Activated CD8-positive, alpha-beta T cell treated with anti-CD3 and anti-CD28 coated beads, Interleukin-2, amount 10 ng/mL, durations not matched to agents 7 days and 5 days (primary cell): ENCODE results near the gene STX16. TPM values are rescaled to one million over a fixed set of nuclear protein-coding genes. Genes with fewer than 3 reads are reported as not detected.
A peak's percentile ranks its signal among the peaks of the same experiment; 100 is the strongest.

Experiments used
- ATAC-seq: fragments of 150-1000 bp; cut with Tn5 transposase; one replicate; pipeline ENCODE4 v1.10.0; 2021; ENCODE audit warnings: moderate library complexity
- CTCF ChIA-PET: fragments of 350-600 bp; sonication (Branson Sonifier 250); formaldehyde crosslinking; loops from one replicate; lab custom pipeline; 2021; ENCODE audit warnings: antibody characterized with exemption; lab: Charles Lee
- POLR2A ChIA-PET: fragments of 350-600 bp; sonication (Branson Sonifier 250); formaldehyde crosslinking; loops from one replicate; lab custom pipeline; 2021; ENCODE audit warnings: antibody characterized with exemption; lab: Charles Lee
- DNase-seq: peaks from one replicate; pipeline ENCODE4 v3.0.0-alpha.2; 2020
- H3K27ac Mint-ChIP-seq: one replicate; pipeline ENCODE4 v1.8.0; 2021; ENCODE audit warnings: mild to moderate bottlenecking, mixed read lengths
- H3K27me3 Mint-ChIP-seq: one replicate; pipeline ENCODE4 v1.8.0; 2021; ENCODE audit warnings: low read depth, mixed read lengths
- H3K36me3 Mint-ChIP-seq: one replicate; pipeline ENCODE4 v1.8.0; 2021; ENCODE audit warnings: low read depth, mixed read lengths
- H3K4me1 Mint-ChIP-seq: one replicate; pipeline ENCODE4 v1.8.0; 2021; ENCODE audit warnings: low read depth, mixed read lengths
- H3K4me3 Mint-ChIP-seq: one replicate; pipeline ENCODE4 v1.8.0; 2021; ENCODE audit warnings: mild to moderate bottlenecking, mixed read lengths
- H3K9me3 Mint-ChIP-seq: one replicate; pipeline ENCODE4 v1.8.0; 2022; ENCODE audit warnings: mixed read lengths; ENCODE audit not compliant: insufficient read depth
- total RNA-seq, 2 experiments: library from RNA; stranded (reverse); gene quantifications; one replicate each; pipeline ENCODE4 v1.2.3, GENCODE V29; 2021

Gene STX16, protein sequence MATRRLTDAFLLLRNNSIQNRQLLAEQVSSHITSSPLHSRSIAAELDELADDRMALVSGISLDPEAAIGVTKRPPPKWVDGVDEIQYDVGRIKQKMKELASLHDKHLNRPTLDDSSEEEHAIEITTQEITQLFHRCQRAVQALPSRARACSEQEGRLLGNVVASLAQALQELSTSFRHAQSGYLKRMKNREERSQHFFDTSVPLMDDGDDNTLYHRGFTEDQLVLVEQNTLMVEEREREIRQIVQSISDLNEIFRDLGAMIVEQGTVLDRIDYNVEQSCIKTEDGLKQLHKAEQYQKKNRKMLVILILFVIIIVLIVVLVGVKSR
- total RNA-seq, result 100 to 1,000 TPM; 128 to 136 TPM

DNA sequence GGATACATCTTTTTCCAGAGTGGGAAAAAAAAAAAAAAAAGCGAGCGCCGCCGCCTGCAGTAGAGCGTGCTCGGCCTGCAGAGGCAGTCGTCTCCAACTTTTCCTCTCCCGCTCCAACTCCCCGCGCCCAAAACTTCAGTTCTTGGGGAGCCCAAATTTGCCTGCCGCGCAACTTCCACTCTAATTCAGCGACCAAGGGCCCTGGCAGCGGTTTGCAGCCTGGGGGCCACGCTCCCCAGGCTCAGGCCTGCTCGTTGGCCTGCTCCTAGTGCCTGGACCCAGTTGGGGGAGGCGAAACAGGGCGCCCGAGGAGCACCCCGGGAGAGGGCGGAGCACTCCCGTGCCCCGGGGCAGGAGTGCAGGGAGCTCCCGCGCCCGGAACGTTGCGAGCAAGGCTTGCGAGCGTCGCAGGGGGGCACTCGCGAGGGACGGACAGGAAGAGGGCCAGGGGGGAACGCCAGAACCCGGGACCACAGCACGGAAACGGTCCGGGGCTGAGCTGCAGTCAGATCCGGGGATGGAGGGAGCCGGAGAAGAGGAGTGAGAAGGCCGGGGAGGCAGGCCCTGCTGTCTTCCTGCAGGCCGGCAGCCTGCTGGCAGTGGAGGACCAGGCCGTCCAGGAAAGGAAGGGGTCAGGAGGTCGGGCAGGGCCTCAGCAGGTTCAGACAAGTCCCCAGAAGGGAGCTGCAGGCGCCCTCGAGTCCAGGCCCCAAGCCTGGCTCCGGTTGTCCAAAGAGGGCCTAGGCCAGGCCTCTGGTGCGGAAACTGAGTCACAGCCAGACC lies at the start of gene STX16:
Gene STX16 (plus strand): TSS at position 508 of the 783 bp plus-strand sequence. CDS start 724 bp downstream, outside the sequence.
- H3K4me3 Mint-ChIP-seq, result peak within 1 kb of the TSS; percentile 99
- H3K36me3 Mint-ChIP-seq, result peaks cover 31% of the 10 kb centered on the region
- H3K4me1 Mint-ChIP-seq, result peaks cover 16% of the 10 kb centered on the region
- ChIA-PET CTCF (interaction anchor here (0.7 to 7.2 kb wide), 29 partner anchors 8 to 603 kb away, joined by 3 to 60 read pairs (median 4); partner anchors contain the start of genes ATP5F1E, GNAS, GNAS-AS1 and NPEPL1), POLR2A (interaction anchor here (0.6 to 6.2 kb wide), 23 partner anchors 11 to 1260 kb away, joined by 3 to 100 read pairs (median 5); partner anchors contain the start of genes ATP5F1E, NPEPL1, RBM38 and VAPB)
- H3K9me3 Mint-ChIP-seq, result no peaks in the 10 kb centered on the region
- no peaks in the 10 kb centered on the region for H3K27me3 Mint-ChIP-seq
- peak within 1 kb of the TSS; percentile 99 for H3K27ac Mint-ChIP-seq
- DNase-seq, result peak; percentile 91
- ATAC-seq, result peak; percentile 79

DNA sequence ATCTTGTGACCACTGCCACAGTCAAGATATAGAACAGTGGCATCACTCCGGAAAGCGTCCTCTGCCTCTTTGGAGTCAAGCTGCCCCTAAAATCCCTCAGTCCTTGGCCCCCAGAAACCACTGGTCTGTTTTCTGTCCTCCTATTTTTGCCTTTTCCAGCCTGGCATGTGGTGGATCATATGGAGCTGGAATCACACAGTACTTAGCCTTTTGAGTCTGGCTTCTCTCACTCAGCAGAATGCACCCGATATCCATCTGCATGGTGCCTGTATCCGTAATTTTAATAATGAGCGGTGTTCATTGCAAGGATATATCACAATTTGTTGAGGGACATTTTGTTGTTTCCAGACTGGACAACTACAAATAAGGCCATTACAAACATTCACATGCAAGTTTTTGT lies 49.0 kb upstream of the STX16 start:
- DNase-seq (no peak), ATAC-seq (no peak)
- no peaks in the 10 kb centered on the region for H3K9me3 Mint-ChIP-seq
- no peaks in the 10 kb centered on the region for H3K27me3 Mint-ChIP-seq
- no peaks in the 10 kb centered on the region for H3K36me3 Mint-ChIP-seq
- CTCF ChIA-PET, result no interaction called here
- no peaks in the 10 kb centered on the region for H3K4me1 Mint-ChIP-seq
- no peak overlapping the region for H3K4me3 Mint-ChIP-seq
- H3K27ac Mint-ChIP-seq, result no peak overlapping the region
- POLR2A ChIA-PET, result no interaction called here

DNA sequence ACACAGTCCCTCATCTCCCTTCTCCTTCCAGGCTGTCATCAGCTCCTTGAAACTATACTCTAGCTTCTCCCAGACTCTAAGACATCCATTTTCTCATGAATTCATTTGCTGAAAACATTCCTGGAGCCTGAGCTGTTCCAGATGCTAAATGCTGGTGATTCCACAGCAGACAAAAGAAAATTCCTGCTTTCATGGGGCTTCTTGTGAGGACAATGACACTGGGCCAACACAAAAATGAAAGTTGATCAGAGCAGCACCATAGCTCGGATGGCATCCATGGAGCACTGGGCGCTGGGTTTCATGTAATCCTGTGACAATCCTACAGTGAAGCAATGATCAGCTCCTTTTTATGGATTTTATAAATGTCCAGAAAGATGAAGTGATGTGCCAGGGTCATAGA lies 47.4 kb upstream of the STX16 start:
- CTCF ChIA-PET, result no interaction called here
- no peak overlapping the region for H3K27ac Mint-ChIP-seq
- DNase-seq (no peak), ATAC-seq (no peak)
- H3K27me3 Mint-ChIP-seq, result no peaks in the 10 kb centered on the region
- H3K9me3 Mint-ChIP-seq, result no peaks in the 10 kb centered on the region
- POLR2A ChIA-PET, result no interaction called here
- no peaks in the 10 kb centered on the region for H3K36me3 Mint-ChIP-seq
- H3K4me1 Mint-ChIP-seq, result no peaks in the 10 kb centered on the region
- H3K4me3 Mint-ChIP-seq, result no peak overlapping the region

DNA sequence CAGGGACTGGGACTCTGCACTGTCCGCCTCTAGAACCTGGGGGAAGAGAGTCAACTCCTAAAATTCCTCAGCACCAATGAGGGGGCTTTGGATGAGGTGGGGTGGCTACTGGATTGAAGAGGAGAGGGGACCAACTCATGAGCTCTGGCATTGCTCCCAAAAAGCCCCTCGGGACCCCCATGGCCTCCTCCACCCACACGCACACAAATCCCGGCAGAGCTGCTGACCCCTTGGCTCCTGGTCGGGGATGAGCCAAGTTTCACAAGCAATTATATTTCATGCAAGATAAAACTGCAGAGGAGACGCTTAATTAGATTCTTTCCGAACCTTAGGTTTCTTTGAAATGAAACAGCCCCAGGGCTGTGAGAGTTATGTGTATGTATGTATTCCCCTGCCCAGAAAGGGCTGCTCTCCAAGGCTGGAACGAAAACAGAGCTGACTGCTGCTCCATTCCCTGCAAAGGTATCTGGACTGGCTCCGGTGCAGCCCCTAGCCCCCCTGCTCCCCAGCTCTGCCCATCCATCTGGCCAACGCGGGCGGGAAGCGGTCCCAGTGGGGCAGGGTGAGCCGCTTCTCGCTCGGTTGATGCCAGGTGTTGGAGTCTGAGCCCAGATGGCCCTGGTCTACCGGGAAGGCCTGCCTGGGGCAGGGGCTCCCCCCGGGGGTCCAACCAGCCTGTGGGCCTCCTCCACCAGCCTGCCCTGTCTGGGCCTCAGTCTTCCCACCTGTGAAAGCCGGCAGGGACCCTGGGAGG lies 46.8 kb upstream of the STX16 start:
- DNase-seq, result no peak
- no peaks in the 10 kb centered on the region for H3K4me1 Mint-ChIP-seq
- no peak for ATAC-seq
- H3K27me3 Mint-ChIP-seq, result no peaks in the 10 kb centered on the region
- POLR2A ChIA-PET, result no interaction called here
- no peaks in the 10 kb centered on the region for H3K36me3 Mint-ChIP-seq
- no peaks in the 10 kb centered on the region for H3K9me3 Mint-ChIP-seq
- CTCF ChIA-PET, result no interaction called here
- no peak overlapping the region for H3K4me3 Mint-ChIP-seq
- no peak overlapping the region for H3K27ac Mint-ChIP-seq

DNA sequence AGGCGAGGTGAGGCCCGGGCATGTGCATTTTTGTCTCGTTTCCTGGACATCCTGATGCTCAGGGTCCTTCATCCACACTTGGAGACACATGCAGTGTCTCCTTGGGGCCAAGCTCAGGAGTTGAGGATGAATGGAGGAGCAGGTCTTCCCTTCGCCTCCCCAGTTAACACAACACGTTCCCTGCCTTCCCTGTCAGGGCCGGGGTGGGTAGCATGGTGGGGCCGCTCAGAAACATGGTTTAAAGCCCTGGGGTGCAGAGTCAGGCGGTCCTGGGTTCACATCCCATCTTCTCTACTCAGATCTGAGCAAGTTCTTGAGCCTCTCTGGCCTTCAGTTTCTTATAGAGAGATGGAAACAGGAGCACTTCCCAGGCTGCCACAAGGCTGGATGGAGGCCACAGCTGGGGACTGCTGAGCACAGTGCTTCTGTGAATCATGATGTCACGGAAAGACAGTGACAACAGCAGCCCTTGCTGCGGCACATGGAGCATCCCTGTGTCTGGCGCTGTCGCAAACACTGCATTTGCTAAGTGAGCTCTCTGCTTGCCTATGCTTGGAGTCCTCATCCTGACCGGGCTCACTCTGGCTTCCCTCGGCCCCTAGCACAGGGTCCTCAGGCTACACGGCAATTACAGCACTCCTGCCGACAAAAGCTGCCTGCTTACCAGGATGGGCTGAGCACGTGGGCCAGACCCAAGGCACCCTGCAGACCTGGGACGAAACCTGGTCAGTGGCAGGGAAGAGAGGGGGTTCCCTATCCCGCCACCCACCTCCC lies 45.6 kb upstream of the STX16 start:
- ATAC-seq, result no peak
- Mint-ChIP-seq H3K36me3 (no peaks in the 10 kb centered on the region), H3K27me3 (no peaks in the 10 kb centered on the region), H3K4me1 (no peaks in the 10 kb centered on the region), H3K4me3 (no peak overlapping the region), H3K27ac (no peak overlapping the region), H3K9me3 (no peaks in the 10 kb centered on the region)
- POLR2A ChIA-PET, result no interaction called here
- CTCF ChIA-PET, result no interaction called here
- DNase-seq, result no peak

DNA sequence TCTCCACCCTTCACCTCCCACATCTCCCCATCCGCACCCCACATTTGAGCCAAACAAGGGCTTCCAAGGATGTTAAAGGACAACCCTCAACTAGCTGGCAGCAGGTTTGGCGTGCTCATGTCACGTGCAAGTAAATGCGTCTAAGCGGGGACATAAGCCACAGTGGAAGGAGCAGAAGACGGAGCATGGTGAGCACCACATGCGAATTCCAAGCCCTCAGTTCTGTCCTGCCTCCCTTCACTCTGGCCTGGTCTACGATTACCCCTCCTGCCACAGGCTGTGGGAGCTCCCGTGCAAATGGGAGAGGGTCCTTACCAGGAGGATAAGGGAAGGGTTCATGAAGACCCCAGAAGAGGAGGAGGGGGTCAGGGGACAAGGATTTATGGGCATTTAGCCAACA lies 44.9 kb upstream of the STX16 start:
- DNase-seq, result no peak
- H3K27ac Mint-ChIP-seq, result no peak overlapping the region
- H3K36me3 Mint-ChIP-seq, result no peaks in the 10 kb centered on the region
- no peak overlapping the region for H3K4me3 Mint-ChIP-seq
- no peaks in the 10 kb centered on the region for H3K4me1 Mint-ChIP-seq
- CTCF ChIA-PET, result no interaction called here
- ATAC-seq, result no peak
- H3K9me3 Mint-ChIP-seq, result no peaks in the 10 kb centered on the region
- POLR2A ChIA-PET, result no interaction called here
- H3K27me3 Mint-ChIP-seq, result no peaks in the 10 kb centered on the region

DNA sequence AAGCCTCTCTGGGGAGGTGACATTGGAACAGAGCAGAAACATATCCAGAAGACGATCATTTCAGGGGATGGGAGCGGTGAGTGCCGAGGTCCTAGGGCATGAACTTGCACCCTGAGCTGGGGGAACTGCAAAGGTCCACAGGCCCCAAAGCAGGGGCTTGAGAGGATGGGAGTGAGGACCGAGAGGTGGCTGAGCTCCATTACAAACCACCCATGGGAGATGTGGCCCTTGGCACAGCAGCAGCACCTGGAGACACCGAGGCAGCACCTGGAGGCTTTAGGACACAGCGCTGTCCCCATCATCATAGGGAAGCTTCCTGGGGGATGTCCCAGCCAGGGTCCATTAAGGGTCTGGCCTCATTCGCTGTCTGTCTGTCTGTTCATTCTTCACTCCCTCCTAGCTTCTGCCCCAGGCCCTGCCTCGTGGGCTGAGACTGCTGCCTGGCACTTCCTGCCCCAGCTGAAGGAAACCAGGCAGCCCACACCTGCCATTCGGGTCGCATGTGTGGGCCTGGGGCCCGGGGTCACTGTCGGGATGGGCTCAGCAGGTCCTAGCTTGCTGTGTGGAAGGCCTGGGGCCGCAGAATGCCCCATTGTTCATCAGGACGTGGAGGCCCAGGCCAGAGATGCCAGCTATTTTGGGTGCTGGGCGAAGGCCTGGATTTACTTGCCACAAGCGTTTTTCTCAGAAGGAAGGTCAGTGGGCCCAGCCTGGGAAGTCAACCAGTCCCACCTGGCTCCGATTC lies 42.8 kb upstream of the STX16 start:
- POLR2A ChIA-PET, result no interaction called here
- ATAC-seq (no peak), DNase-seq (no peak)
- H3K36me3 Mint-ChIP-seq, result no peaks in the 10 kb centered on the region
- CTCF ChIA-PET, result no interaction called here
- no peak overlapping the region for H3K27ac Mint-ChIP-seq
- H3K4me1 Mint-ChIP-seq, result no peaks in the 10 kb centered on the region
- no peaks in the 10 kb centered on the region for H3K27me3 Mint-ChIP-seq
- no peaks in the 10 kb centered on the region for H3K9me3 Mint-ChIP-seq
- H3K4me3 Mint-ChIP-seq, result no peak overlapping the region

DNA sequence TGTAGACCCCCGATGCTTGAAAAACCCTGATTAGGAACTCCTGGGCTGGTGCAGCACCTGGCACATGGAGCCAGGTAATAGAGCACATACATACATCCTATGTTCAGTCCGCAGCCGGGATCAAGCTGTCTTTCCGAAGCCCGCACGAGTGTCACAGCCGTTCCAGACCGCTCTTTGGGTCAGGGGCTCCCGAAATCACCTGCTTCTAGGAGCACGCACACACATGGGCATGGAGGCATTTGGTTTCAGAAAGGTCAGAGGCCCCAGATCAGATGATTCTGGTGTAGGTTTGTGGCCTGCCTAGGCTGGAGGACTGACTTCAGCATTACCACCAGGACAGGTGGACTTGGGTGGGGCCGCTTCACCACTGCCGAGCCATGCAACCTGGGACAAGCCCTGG lies 42.1 kb upstream of the STX16 start:
- no peaks in the 10 kb centered on the region for H3K4me1 Mint-ChIP-seq
- ChIA-PET POLR2A (no interaction called here), CTCF (interaction anchor here (1.1 kb wide), 1 partner anchor 9 kb away, joined by 3 read pairs; no protein-coding TSS in a partner anchor)
- H3K27me3 Mint-ChIP-seq, result no peaks in the 10 kb centered on the region
- H3K4me3 Mint-ChIP-seq, result no peak overlapping the region
- no peak overlapping the region for H3K27ac Mint-ChIP-seq
- H3K36me3 Mint-ChIP-seq, result no peaks in the 10 kb centered on the region
- DNase-seq, result no peak
- no peak for ATAC-seq
- H3K9me3 Mint-ChIP-seq, result no peaks in the 10 kb centered on the region

DNA sequence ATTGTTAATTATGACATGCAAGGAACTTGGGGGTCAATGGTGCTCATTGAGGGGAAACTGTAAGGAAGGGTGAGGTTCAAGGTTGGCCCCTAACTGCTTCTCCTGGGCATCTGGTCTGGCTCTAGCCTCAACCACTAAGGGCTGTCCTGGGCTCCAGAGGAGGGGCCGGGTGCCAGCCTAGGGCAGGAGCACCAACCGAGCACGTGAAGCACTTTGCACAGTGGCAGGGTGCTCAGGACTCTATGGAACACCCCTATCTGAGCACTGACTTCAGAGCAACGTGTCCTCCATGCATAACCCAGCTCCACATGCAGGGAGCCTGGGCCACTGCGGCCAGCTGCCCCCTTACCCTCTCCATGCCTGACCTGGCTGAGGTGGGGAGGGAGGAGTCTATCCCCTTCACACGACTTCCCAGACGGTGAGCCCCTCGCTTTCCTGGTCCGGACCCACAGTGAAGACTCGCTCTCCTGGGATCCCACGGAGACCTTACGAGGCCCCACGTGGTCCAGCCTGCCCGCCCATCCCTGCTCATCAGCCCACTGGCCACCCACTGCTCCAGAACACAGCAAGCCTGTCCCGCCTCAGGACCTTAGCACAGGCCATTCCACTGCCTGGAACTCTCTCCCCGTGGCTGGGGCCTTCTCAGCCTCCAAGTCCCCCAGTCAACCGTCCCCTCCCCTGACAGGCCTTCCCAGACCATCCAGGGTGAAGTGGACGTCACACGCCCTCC lies 40.8 kb upstream of the STX16 start:
- Mint-ChIP-seq H3K27me3 (no peaks in the 10 kb centered on the region), H3K4me1 (no peaks in the 10 kb centered on the region), H3K9me3 (no peaks in the 10 kb centered on the region), H3K27ac (no peak overlapping the region), H3K36me3 (no peaks in the 10 kb centered on the region), H3K4me3 (no peak overlapping the region)
- ChIA-PET CTCF (interaction anchor here (1.1 kb wide), 1 partner anchor 10 kb away, joined by 3 read pairs; no protein-coding TSS in a partner anchor), POLR2A (no interaction called here)
- no peak for DNase-seq
- ATAC-seq, result no peak

DNA sequence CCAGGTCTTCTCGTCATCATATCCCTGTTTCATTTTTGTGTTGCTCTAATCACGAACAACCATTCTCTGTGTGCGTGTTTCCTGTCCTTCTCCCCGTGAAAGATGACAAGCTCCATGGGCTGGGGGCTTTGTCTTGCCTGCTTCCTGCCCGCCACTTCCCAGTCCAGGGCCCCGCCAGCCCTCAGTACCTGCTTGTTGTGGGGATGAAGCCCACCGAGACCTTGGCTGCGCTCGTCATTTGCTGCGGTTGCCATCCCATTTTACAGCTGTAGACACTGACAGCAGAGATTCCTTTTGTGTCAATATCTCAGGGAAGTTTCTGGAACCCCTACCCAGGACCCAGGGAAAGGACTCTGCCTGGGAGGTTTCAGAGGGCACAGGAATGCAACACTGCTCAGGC lies 40.3 kb upstream of the STX16 start:
- ChIA-PET CTCF (no interaction called here), POLR2A (no interaction called here)
- Mint-ChIP-seq H3K36me3 (no peaks in the 10 kb centered on the region), H3K4me3 (no peak overlapping the region), H3K4me1 (no peaks in the 10 kb centered on the region), H3K27me3 (no peaks in the 10 kb centered on the region), H3K27ac (no peak overlapping the region), H3K9me3 (no peaks in the 10 kb centered on the region)
- no peak for ATAC-seq
- no peak for DNase-seq
